DOHH2 (cell line): ENCODE data around the gene IMPDH1.

Source experiments
- EZH2phosphoT487 ChIP-seq: fragments of 200-600 bp; sonication (generic); IDR thresholded peaks from 2 replicates; pipeline ENCODE4 v1.6.1; 2017; ENCODE audit warnings: borderline replicate concordance, mild to moderate bottlenecking, antibody characterized with exemption, low read length, moderate library complexity, mixed read lengths
- TF ChIP-seq, protein P1 (sequence below): fragments of 200-600 bp; sonication (generic); IDR thresholded peaks from one replicate; pipeline ENCODE4 v1.5.1; 2014; ENCODE audit warnings: antibody characterized with exemption, mild to moderate bottlenecking, low read depth, low read length; ENCODE audit not compliant: poor library complexity, severe bottlenecking

DNA sequence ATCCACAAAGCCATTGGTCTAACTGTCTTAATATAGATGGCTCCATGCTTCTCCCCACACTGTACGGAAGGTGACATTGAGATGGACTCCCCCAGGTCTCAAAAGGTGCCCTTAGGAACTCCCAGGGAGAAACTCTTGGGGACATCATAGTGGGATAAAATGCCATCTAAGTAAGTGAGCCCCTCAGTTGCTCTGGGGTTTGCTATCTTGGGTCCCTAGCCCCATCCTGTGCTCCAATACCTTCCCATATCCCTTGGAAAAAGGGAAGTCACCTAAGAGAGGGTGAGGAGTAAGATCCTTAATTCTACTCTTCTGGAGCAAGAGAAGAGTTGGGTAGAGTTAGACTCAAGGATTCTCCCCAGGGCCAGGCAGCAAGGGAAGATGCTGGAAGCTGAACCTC lies 56.2 kb downstream of the IMPDH1 start:
- TF ChIP-seq, protein P1, sequence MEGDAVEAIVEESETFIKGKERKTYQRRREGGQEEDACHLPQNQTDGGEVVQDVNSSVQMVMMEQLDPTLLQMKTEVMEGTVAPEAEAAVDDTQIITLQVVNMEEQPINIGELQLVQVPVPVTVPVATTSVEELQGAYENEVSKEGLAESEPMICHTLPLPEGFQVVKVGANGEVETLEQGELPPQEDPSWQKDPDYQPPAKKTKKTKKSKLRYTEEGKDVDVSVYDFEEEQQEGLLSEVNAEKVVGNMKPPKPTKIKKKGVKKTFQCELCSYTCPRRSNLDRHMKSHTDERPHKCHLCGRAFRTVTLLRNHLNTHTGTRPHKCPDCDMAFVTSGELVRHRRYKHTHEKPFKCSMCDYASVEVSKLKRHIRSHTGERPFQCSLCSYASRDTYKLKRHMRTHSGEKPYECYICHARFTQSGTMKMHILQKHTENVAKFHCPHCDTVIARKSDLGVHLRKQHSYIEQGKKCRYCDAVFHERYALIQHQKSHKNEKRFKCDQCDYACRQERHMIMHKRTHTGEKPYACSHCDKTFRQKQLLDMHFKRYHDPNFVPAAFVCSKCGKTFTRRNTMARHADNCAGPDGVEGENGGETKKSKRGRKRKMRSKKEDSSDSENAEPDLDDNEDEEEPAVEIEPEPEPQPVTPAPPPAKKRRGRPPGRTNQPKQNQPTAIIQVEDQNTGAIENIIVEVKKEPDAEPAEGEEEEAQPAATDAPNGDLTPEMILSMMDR: no peak
- no peak for TF ChIP-seq EZH2phosphoT487
